NK-92 (cell line): Measurements from ENCODE around the gene SLC7A7.
"Not testable (repeated sequence)": the region's sequence is repeated elsewhere in the genome, so short reads cannot be mapped to it uniquely, and the experiment has no call there.

Experiments
- DNase-seq: peaks from one replicate; lab custom pipeline; 2025; ENCODE audit not compliant: unreplicated experiment; lab: John Stamatoyannopoulos, UW

SLC7A7 gene

DNA sequence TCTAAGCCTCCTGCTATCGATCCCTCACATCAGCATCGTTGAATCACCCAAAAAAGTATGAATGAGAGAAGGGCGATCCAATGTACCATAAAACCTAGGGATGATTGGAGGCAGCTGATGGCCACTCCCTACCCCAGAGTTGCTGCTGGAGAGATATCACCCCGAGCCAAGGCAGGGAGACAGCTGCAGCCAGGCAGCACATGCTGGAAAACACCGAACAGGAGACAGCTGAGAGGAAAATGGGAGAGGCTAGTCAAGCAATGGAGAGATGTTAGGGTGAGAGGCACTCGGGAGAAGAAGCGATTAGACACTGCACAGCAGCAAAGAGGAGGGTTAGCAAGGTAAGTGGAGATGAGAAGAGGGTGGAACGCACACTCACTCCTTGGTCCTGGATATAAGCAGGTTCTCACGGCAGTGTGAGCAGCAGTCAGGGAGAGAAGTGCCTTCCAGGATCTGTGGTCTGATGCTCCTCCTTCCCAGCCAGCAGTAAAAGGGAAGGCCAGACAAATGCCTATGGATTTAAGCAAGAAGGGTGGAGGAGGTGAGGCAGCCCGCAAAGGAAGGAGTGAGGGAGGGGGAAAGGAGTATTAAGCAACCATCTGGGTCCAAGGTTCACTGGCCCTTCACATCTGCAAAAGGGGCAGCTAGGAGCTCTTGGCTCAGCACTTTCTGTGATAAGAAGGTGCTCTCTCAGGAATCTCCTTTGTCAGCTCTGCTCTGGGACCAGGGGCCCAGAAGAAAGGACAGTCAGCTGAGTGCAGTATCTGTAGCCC, at the start of gene SLC7A7:
Gene SLC7A7, minus strand, starts transcription at position 495 of the 773 bp plus-strand sequence. CDS start 2,037 bp downstream, outside the sequence.
- no peak for DNase-seq

DNA sequence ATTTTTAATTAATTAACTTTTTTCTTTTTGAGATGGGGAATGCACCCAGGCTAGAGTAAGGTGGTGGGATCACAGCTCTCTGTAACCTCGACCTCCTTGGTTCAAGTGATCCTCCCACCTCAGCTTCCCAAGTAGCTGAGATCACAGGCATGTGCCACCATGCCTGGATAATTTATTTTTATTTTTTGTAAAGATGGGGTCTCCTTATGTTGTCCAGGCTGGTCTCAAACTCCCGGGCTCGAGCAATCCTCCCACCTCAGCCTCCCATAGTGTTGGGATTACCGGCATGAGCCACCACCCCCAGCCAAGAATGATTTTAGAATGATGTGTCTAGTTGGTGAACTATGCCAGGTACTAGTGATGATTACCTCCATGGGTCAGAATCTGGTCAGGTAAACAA, 49.7 kb upstream of the SLC7A7 start:
- DNase-seq: no peak

DNA sequence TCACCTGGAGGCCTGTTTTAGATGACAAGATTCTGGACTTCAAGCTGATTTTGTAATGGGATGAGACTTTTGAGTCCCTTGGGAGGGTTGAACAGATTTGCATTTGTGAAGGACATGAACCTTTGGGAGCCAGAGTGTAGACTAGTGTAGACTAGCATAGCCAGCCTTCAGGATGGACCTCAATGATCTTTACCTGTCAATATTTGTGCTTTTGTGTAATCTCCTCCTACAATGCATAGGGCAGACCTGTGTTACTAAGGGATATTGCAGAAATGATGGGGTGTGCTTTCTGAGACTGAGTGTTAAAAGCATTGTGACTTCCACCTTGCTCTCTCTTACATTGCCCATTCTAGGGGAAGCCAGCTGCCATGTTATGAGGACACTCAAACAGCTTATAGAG, 46.4 kb upstream of the SLC7A7 start:
- no peak for DNase-seq

DNA sequence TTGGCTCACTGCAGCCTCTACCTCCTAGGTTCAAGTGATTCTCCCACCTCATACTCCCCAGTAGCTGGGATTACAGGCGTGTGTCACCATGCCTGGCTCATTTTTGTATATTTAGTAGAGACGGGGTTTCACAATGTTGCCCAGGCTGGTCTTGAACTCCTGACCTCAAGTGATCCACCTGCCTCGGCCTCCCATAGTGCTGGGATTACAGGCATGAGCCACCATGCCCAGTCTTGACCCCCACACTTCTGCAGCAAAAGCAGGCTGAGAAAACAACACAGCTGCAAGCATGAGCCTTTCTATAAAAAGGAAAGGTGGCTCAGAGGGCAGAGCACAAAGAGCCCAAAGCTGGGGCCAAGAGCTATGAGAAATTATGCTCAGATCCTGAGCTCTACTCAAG, 45.1 kb upstream of the SLC7A7 start:
- not testable (repeated sequence) for DNase-seq

DNA sequence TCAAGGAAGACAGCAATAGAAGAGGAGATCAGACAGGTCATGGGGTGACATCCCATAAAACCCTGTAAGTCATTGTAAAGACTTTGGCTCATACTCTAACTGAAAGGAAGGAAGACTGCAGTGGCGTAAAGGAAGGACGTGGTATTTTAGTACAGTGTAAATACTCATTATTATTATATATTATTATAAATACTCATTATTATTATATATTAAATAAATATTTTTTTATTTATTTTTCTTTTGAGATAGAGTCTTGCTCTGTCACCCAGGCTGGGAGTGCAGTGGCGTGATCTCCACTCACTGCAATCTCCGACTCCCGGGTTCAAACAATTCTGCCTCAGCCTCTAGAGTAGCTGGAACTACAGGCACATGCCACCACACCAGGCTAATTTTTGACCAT, 41.2 kb upstream of the SLC7A7 start:
- no peak for DNase-seq

DNA sequence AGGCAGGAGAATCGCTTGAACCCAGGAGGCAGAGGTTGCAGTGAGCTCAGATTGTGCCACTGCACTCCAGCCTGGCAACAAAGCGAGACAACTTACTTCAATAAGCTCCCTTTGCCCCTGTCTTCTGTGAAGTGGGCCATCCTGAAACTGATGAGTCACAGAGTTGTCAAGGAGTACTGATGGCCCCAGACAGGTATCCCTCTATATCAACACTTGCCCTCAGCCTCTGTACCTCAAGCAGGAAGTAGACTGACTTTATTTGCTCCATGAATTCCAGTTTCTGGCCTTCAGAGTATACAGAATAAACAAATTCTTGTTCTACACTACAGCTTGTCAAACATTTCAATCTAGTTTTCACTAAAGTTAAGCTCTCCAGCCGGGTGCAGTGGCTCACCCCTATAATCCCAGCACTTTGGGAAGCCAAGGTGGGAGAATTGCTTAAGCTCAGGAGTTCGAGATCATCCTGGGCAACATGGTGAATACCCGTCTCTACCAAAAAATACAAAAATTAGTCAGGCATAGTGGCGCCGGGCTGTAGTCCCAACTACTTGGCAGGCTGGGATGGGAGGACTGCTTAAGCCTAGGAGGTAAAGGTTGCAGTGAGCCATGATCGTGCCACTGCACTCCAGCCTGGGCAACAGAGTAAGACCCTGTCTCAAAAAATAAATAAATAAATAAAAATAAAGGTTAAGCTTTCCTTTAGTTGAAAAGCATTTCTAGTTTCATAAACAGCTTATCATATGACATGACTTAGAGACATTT, 39.9 kb upstream of the SLC7A7 start:
- no peak for DNase-seq

DNA sequence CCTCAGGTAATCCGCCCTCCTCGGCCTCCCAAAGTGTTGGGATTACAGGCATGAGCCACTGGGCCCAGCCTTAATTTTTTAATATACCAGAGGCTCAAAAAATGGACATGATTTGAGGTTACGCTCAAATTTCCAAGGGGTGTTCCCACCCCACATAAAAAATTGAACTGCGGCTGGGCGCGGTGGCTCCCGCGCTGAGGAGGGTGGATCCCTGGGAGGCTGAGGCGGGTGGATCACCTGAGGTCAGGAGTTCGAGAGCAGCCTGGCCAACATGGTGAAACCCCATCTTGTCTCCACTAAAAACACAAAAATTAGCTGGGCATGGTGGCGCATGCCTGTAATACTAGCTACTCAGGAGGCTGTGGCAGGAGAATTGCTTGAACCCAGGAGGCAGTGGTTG, 39.1 kb upstream of the SLC7A7 start:
- not testable (repeated sequence) for DNase-seq

DNA sequence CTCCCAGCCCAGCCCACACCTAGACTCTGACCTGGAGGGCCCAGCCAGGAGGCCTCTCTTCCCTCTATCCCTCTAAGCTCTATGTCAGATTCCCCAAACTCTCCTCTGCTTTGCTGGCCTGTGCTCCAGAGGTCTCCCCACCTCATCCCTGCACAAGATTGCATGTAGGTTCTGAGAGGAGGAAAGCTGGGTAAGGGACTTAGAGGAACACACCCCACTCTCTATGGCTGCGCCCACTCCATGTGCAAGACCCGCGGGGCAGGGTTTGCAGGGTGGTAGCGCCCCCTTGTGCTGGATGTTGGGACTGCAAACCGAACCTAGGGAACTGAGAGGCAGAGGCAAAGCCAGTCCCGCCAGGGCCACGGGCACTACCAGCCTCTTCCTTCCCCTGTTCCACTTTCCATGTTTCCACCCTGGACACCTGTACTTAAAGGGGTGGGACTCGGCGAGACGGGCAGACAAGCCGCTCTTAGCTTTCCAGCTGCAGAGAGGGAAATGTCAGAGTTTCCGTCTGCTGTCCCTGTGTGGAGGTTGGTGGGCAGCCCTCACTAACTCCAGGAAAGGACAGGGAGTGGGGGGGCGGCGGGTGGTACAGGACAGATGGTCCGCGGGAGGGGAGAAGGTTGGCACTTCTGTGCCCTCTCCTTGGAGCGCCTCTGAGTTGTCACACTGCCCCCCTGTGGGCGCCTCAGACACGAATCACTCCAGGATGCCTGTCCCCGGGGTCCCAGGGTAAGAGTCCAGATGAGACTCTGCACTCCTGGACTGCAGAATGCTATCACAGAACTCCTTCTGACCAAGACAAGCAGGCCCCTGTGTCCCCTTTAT, 37.9 kb upstream of the SLC7A7 start:
- peak; percentile 34 for DNase-seq

DNA sequence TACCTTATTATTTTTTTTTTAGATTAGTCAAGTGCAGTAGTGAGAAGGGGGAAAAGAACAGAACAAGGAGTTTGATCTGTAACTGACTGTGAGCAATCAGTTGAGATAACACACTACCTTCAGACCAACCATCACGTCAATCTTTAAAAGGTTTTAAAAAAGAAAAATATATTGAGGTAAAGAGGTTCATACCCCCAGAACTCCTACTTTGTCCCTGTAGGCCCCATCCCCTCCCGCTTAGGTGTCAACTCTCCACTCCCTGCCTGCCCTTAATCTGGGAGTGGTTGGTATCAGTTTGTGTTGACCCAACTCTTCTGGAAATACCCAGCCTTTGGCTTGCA, 37.3 kb upstream of the SLC7A7 start:
- DNase-seq: no peak

DNA sequence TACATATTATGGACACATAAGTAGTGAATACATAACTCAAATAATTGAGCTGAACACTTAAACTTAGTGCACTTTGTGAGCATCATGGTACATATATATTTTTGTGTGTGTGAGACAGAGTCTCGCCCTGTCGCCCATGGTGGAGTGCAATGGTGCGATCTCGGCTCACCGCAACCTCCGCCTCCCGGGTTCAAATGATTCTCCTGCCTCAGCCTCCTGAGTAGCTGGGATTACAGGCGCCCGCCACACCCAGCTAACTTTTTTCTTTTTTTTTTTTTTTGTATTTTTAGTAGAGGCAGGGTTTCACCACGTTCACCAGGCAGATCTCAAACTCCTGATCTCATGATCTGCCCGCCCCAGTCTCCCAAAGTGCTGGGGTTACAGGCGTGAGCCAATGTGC, 36.9 kb upstream of the SLC7A7 start:
- not testable (repeated sequence) for DNase-seq

DNA sequence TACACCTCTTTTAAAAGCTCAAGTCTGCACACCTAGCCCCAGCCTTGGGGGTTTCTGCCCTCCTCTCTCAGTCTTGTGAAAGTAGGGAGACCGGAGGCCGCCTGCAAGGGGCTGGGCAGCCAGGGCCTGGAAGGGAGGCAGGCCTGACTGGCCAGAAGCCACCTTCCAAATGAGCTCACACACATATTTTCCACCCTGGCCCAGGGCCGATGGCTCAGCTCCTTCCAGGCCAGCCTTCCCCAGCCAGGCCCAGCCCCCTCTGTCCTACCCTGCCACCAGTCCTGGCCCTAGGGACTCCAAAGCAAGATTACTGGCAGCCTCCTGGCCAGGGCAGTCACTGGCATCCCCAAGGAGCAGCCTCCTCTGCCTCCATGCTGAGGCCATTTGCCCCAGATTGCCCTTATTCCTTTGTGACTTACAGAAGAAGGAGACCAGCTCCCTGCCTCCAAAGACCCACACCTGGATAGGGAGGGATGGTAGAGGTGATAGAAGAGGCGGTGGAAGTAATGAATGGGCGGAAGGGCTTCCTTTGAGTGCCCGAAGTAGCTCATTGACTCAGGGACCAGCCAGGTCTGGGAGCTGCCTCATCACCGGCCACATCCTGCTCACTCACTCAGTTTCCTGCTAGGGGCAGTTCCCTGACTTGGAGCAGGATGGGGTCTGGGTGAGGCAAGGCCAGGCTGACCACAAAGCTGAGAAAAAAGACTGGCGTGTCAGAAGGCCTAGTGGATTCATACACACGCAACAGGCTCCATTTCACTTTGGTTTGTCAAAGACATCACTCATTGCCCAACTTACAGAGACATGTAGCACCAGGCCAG, 35.9 kb upstream of the SLC7A7 start:
- DNase-seq: no peak

DNA sequence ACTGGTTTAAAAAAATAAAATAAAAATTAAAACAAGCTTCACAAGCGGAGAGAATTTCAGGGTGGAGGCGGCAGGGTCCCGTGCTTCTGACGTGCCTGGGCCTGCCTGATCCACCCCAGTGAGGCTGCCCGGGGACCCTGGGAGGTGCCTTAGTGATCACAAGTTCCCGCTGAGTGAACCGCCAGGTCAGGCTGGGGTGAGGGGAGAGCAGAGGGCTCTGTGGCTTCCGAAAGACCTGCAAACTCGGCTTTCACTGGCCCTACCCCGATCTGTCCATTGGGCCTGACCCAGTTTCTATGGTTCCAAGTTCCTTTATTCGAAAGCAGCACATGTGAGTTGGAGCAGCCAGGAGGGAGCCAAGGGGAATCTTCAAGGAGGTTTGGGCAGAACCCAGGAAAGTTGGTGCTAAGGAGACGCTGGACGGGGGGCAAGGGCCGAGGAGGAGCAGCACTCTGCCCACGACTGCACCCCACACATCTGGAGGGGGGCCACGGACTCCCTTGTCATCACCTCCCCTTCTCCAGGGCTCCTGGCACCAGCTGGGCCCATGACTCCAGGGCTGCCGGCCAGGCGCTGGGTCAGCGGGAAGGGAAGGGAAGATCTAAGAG, 34.1 kb upstream of the SLC7A7 start:
- DNase-seq: no peak

DNA sequence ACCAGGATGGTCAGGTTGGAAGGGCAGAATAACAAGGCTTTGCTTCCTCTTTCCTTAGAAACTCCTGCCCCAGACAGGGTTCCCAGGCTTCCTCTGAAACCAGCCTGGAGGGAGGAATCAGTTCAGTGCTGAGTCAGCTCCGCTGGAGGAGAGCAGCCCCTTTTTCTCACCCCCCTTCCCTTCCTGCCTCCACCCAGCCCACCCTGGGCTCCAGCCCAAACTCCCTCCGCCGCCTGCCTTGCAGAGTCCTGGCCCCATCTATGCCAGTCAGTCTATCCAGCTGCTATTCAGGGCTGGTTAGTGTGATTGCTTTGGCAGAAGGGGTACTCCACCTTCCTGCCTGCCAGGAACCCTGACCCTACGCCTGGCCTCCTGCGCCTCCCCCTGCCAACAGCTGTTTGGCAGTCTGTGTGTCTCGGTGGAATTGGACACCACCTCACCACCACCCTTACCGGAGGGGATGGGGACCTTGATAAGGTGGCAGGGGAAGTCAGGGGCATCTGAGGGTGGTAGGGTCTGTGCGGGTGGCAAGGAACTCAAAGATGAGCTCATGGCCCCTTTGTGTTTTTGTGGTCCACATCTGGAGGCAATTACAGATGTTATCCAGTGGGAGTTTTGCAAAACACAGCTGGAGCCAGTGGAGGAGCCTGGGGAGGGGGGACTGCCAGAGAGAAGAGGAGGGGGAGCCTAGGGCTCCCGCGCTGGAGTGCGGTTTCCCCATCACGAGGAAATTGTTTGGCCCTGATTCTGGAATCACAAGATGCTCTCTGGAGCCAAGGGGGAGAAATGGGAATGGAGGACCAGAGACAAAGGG, 33.3 kb upstream of the SLC7A7 start:
- DNase-seq: no peak

DNA sequence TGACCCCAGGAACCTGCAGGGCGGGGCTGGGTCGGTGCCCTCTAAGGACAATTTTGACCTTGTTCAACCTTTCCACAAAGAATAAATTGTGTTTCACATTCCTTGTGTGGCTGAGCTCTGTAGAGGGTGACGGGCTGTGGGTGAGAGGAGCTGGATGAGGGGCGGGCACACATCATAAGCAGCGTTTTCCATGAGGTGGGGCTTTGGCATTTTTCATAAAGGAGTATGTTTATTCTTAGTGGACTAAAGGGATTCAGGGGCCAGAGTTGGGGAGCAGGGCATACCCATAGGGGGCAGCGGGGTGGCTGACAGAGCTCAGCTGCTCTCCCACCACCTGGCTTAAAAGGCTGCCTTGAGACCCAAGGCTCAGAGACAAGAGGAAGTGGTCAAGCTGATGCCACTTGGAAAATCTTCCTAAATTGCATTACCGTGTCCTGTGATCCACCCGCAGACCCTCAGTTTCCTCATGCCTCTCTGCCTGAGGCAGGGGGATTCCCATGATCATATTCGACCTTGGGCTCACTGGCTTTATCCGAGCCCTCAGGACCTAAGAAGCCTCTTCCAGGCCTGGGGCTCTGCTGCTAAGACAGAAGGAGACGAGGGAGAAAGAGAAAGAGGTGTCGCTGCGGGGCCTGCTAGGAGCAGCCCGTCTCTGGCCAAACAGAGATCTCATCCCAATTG, 32.6 kb upstream of the SLC7A7 start:
- no peak for DNase-seq

DNA sequence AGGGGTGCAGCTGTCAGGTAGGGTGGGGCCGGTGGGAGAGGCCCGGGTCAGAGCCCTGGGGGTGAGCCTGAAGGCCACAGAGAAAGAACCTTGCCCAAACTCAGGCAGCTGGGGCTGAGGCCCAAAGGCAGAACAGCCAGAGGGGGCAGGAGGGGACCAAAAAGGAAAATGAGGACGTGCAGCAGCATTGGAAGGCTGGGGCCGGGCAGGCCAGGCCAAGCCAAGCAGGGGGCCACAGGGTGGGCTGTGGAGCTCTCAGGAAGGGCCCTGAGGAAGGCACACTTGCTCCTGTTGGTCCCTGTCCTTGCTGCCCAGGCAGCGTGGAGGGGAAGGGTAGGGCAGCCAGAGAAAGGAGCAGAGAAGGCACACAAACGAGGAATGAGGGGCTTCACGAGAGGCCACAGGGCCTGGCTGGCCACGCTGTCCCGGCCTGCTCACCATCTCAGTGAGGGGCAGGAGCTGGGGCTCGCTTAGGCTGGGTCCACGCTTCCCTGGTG, 31.6 kb upstream of the SLC7A7 start:
- no peak for DNase-seq

DNA sequence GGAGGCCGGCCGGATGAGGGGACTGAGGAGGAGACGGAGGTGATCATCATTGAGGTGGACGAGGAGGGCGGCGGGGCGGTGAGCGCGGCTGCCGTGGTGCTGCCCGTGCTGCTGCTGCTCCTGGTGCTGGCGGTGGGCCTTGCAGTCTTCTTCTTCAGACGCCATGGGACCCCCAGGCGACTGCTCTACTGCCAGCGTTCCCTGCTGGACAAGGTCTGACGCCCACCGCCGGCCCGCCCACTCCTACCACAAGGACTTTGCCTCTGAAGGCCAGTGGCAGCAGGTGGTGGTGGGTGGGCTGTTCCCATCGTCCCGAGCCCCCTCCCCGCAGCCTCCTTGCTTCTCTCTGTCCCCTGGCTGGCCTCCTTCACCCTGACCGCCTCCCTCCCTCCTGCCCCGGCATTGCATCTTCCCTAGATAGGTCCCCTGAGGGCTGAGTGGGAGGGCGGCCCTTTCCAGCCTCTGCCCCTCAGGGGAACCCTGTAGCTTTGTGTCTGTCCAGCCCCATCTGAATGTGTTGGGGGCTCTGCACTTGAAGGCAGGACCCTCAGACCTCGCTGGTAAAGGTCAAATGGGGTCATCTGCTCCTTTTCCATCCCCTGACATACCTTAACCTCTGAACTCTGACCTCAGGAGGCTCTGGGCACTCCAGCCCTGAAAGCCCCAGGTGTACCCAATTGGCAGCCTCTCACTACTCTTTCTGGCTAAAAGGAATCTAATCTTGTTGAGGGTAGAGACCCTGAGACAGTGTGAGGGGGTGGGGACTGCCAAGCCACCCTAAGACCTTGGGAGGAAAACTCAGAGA, 30.8 kb upstream of the SLC7A7 start:
- no peak for DNase-seq

DNA sequence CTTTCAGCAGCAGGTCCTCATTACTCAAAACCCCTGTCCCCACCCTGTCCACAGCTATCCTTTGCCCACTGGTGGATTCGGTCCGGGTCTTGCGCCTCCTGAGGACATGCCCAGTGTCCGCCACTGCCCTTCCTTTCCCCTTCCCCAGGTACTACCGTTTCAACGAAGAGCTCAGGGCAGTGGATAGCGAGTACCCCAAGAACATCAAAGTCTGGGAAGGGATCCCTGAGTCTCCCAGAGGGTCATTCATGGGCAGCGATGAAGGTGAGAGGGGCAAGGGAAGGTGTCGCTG, 29.8 kb upstream of the SLC7A7 start:
- no peak for DNase-seq
